SK-N-SH treated with all-trans-retinoic acid at 6 μM for 48 hours (cell line): Measurements from ENCODE around the gene FTCDNL1.

Experiments used
- ATAC-seq: fragments of 200-7000 bp; cut with Tn5 transposase; 3 replicates; pipeline ENCODE4 v1.9.1; 2020; ENCODE audit warnings: mild to moderate bottlenecking, moderate library complexity
- ARNTL ChIP-seq: fragments of 450-650 bp; formaldehyde crosslinking; IDR thresholded peaks from 2 replicates; pipeline ENCODE4 v1.5.0; 2020; ENCODE audit warnings: low read depth, mild to moderate bottlenecking, moderate library complexity, borderline replicate concordance
- BACH2 ChIP-seq: fragments of 250-450 bp; sonication (Bioruptor Pico); IDR thresholded peaks from 2 replicates; pipeline ENCODE4 v1.9.0; 2021; ENCODE audit warnings: mild to moderate bottlenecking, borderline replicate concordance
- CREB5 ChIP-seq: fragments of 250-450 bp; sonication (Bioruptor Pico); IDR thresholded peaks from 2 replicates; pipeline ENCODE4 v1.5.1; 2020; ENCODE audit warnings: low read depth, mild to moderate bottlenecking, moderate library complexity
- GLIS3 ChIP-seq: fragments of 250-450 bp; sonication (Bioruptor Pico); IDR thresholded peaks from 2 replicates; pipeline ENCODE4 v1.5.0; 2020; ENCODE audit warnings: mild to moderate bottlenecking, moderate library complexity
- ISL1 ChIP-seq: fragments of 250-450 bp; sonication (Bioruptor Pico); IDR thresholded peaks from 2 replicates; pipeline ENCODE4 v2.1.2; 2022; ENCODE audit warnings: mild to moderate bottlenecking, moderate library complexity
- OSR1 ChIP-seq: fragments of 250-450 bp; sonication (Bioruptor Pico); IDR thresholded peaks from 2 replicates; pipeline ENCODE4 v1.8.0; 2022; ENCODE audit warnings: moderate library complexity, mild to moderate bottlenecking, inconsistent platforms
- POU6F1 ChIP-seq: fragments of 250-450 bp; sonication (Bioruptor Pico); IDR thresholded peaks from 2 replicates; pipeline ENCODE4 v1.8.0; 2021; ENCODE audit warnings: low read depth, mild to moderate bottlenecking, moderate library complexity, borderline replicate concordance
- PPARA ChIP-seq: fragments of 250-450 bp; sonication (Bioruptor Pico); IDR thresholded peaks from 2 replicates; pipeline ENCODE4 v1.5.0; 2020; ENCODE audit warnings: mild to moderate bottlenecking, borderline replicate concordance
- RARB ChIP-seq: fragments of 250-450 bp; sonication (Bioruptor Pico); IDR thresholded peaks from 2 replicates; pipeline ENCODE4 v1.8.0; 2021; ENCODE audit warnings: mild to moderate bottlenecking, moderate library complexity
- SNAI2 ChIP-seq: fragments of 250-450 bp; sonication (Bioruptor Pico); IDR thresholded peaks from 2 replicates; pipeline ENCODE4 v1.5.0; 2020; ENCODE audit warnings: mild to moderate bottlenecking, moderate library complexity
- TCF4 ChIP-seq: fragments of 250-450 bp; sonication (Bioruptor Pico); IDR thresholded peaks from 2 replicates; pipeline ENCODE4 v1.8.0; 2021; ENCODE audit warnings: mild to moderate bottlenecking, moderate library complexity, borderline replicate concordance
- TOX ChIP-seq: fragments of 250-450 bp; sonication (Bioruptor Pico); IDR thresholded peaks from 2 replicates; pipeline ENCODE4 v1.8.0; 2021; ENCODE audit warnings: mild to moderate bottlenecking, moderate library complexity, borderline replicate concordance
- TSHZ2 ChIP-seq: fragments of 250-450 bp; sonication (Bioruptor Pico); IDR thresholded peaks from 2 replicates; pipeline ENCODE4 v1.5.0; 2020; ENCODE audit warnings: mild to moderate bottlenecking, moderate library complexity
- ZC3H10 ChIP-seq: fragments of 250-450 bp; sonication (Bioruptor Pico); IDR thresholded peaks from 2 replicates; pipeline ENCODE4 v1.5.1; 2021; ENCODE audit warnings: mild to moderate bottlenecking, moderate library complexity
- ZFP3 ChIP-seq: fragments of 250-450 bp; sonication (Bioruptor Pico); IDR thresholded peaks from 2 replicates; pipeline ENCODE4 v1.5.0; 2020; ENCODE audit warnings: mild to moderate bottlenecking, moderate library complexity
- ZFP30 ChIP-seq: fragments of 450-650 bp; formaldehyde crosslinking; IDR thresholded peaks from 2 replicates; pipeline ENCODE4 v1.5.0; 2022; ENCODE audit warnings: mild to moderate bottlenecking, moderate library complexity
- TF ChIP-seq, protein P1 (sequence below): fragments of 250-450 bp; sonication (Bioruptor Pico); IDR thresholded peaks from 2 replicates; pipeline ENCODE4 v1.5.1; 2021; ENCODE audit warnings: mild to moderate bottlenecking, moderate library complexity
- TF ChIP-seq, protein P2 (sequence below): fragments of 250-450 bp; sonication (Bioruptor Pico); IDR thresholded peaks from 2 replicates; pipeline ENCODE4 v1.8.0; 2020; ENCODE audit warnings: mild to moderate bottlenecking, moderate library complexity, borderline replicate concordance

FTCDNL1 gene

DNA sequence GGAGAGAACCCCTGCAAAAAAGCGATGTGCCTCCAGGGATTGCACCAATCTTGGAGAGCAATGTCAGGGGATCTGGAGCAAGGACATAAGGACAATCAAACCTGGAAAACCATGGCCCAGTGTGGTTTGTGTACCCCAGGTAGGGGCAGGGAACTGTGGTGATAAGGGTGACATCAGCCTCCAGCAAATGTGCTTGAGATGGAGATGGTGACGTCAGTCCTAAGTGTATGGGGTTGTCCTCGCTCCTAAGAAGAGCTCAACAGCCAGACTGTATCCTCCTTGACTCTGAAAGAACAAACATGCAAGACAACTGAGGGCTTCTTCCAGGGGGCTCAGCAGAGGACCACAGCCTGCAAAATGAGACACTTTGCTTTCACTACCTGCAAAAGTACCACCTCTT, 71.4 kb downstream of the FTCDNL1 start:
- TF ChIP-seq, protein P1, sequence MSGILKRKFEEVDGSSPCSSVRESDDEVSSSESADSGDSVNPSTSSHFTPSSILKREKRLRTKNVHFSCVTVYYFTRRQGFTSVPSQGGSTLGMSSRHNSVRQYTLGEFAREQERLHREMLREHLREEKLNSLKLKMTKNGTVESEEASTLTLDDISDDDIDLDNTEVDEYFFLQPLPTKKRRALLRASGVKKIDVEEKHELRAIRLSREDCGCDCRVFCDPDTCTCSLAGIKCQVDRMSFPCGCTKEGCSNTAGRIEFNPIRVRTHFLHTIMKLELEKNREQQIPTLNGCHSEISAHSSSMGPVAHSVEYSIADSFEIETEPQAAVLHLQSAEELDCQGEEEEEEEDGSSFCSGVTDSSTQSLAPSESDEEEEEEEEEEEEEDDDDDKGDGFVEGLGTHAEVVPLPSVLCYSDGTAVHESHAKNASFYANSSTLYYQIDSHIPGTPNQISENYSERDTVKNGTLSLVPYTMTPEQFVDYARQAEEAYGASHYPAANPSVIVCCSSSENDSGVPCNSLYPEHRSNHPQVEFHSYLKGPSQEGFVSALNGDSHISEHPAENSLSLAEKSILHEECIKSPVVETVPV (CRISPR knock-in tag), result no peak
- TF ChIP-seq CREB5 (CRISPR knock-in tag), result no peak
- TF ChIP-seq TSHZ2 (CRISPR knock-in tag), result no peak
- TF ChIP-seq RARB (CRISPR knock-in tag), result no peak
- no peak for TF ChIP-seq BACH2 (CRISPR knock-in tag)
- TF ChIP-seq PPARA (CRISPR knock-in tag), result no peak
- ATAC-seq, result no peak

DNA sequence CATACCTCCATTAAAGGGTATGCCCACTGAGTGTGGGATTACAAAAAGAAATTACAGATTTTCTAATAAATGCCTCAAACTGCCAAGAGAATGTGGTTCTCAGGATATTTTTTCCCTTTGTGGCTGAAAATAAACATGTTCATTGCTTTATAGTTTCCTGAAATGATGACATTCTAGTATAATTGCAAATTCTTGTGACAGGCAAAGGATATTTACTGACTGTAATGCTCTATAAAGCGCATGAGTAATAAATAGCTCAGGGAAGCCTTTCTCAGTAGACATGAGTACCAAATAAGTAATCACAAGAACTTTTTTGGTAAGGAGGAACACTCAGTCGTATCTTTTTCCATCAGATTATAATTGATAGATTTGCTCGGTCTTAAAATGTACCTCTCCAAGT, 72.3 kb downstream of the FTCDNL1 start:
- ATAC-seq, result no peak
- TF ChIP-seq POU6F1 (CRISPR knock-in tag) (no peak), GLIS3 (CRISPR knock-in tag) (no peak), ZC3H10 (CRISPR knock-in tag) (no peak), TOX (CRISPR knock-in tag) (no peak), ZFP30 (CRISPR knock-in tag) (no peak), OSR1 (CRISPR knock-in tag) (no peak), SNAI2 (CRISPR knock-in tag) (no peak), RARB (CRISPR knock-in tag) (no peak), ZFP3 (CRISPR knock-in tag) (no peak), TSHZ2 (CRISPR knock-in tag) (no peak), ISL1 (CRISPR knock-in tag) (no peak), ARNTL (CRISPR knock-in tag) (no peak)

GRCh38 chr2:199777916-199778315, 73.1 kb downstream of the FTCDNL1 start:
- no peak for ATAC-seq
- TF ChIP-seq OSR1 (CRISPR knock-in tag), result no peak
- no peak for TF ChIP-seq ISL1 (CRISPR knock-in tag)
- no peak for TF ChIP-seq SNAI2 (CRISPR knock-in tag)
- TF ChIP-seq PPARA (CRISPR knock-in tag), result no peak
- TF ChIP-seq TCF4 (CRISPR knock-in tag), result no peak
- TF ChIP-seq, protein P2, sequence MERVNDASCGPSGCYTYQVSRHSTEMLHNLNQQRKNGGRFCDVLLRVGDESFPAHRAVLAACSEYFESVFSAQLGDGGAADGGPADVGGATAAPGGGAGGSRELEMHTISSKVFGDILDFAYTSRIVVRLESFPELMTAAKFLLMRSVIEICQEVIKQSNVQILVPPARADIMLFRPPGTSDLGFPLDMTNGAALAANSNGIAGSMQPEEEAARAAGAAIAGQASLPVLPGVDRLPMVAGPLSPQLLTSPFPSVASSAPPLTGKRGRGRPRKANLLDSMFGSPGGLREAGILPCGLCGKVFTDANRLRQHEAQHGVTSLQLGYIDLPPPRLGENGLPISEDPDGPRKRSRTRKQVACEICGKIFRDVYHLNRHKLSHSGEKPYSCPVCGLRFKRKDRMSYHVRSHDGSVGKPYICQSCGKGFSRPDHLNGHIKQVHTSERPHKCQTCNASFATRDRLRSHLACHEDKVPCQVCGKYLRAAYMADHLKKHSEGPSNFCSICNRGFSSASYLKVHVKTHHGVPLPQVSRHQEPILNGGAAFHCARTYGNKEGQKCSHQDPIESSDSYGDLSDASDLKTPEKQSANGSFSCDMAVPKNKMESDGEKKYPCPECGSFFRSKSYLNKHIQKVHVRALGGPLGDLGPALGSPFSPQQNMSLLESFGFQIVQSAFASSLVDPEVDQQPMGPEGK (CRISPR knock-in tag), result no peak
- no peak for TF ChIP-seq POU6F1 (CRISPR knock-in tag)
- TF ChIP-seq, protein P1 (CRISPR knock-in tag), result no peak
- TF ChIP-seq ZFP3 (CRISPR knock-in tag), result no peak
- no peak for TF ChIP-seq ZC3H10 (CRISPR knock-in tag)
- TF ChIP-seq ZFP30 (CRISPR knock-in tag), result no peak
- TF ChIP-seq TOX (CRISPR knock-in tag), result no peak
- TF ChIP-seq, all 23 proteins: peak for 0
